ENCODE results near the gene FN3KRP. TPM values are rescaled to one million over a fixed set of nuclear protein-coding genes. Genes with fewer than 3 reads are reported as not detected.
A peak's percentile ranks its signal among the peaks of the same experiment; 100 is the strongest.

The FN3KRP gene
- total and polyA plus RNA-seq, 10 of the 15 experiments (the other 5 are each of a cell fraction or from before 2014, with no cell fraction given): 1.8 to 50.5 (median 26.5) TPM

- TF ChIP-seq EP300 (IDR thresholded peaks at IDR 0.05; ENCODE audit: borderline replicate concordance in 1 of 2, control insufficient read depth in 1 of 2, low read depth in 2 of 2, low read length in 2 of 2) (no peak), KDM1A (IDR thresholded peaks at IDR 0.05; ENCODE audit: borderline replicate concordance) (no peak), NBN (IDR thresholded peaks at IDR 0.05) (no peak), TCF3 (IDR thresholded peaks at IDR 0.05; ENCODE audit: borderline replicate concordance, insufficient read depth, low read depth, low read length) (no peak), CHD1 (IDR thresholded peaks at IDR 0.05; ENCODE audit: low read depth, low read length) (no peak), CEBPB (IDR thresholded peaks at IDR 0.05; ENCODE audit: borderline replicate concordance in 1 of 2, low read depth in 2 of 2, low read length in 2 of 2) (no peak), EZH2 (IDR thresholded peaks at IDR 0.05; ENCODE audit: borderline replicate concordance, control insufficient read depth, low read depth, low read length) (no peak), IRF5 (IDR thresholded peaks at IDR 0.05; ENCODE audit: borderline replicate concordance) (no peak), NFXL1 (IDR thresholded peaks at IDR 0.05; ENCODE audit: borderline replicate concordance) (no peak; the same call in 1 of the 2 replicates), JUNB (IDR thresholded peaks at IDR 0.05) (no peak), ZBTB11 (CRISPR knock-in tag; IDR thresholded peaks at IDR 0.05) (no peak), NR2F1 (conservative IDR thresholded peaks at IDR 0.05) (peak; percentile 96), USF2 (IDR thresholded peaks at IDR 0.05; ENCODE audit: borderline replicate concordance, low read depth, low read length) (no peak), SMAD1 (IDR thresholded peaks at IDR 0.05; ENCODE audit: low read depth, partially characterized antibody) (no peak), ZBTB4 (CRISPR knock-in tag; IDR thresholded peaks at IDR 0.05) (no peak), TAF1 (IDR thresholded peaks at IDR 0.05; ENCODE audit: borderline replicate concordance, low read depth, low read length) (no peak), RELA (IDR thresholded peaks at IDR 0.05; ENCODE audit: borderline replicate concordance, partially characterized antibody) (peak; percentile 43), JUND (IDR thresholded peaks at IDR 0.05; ENCODE audit: low read depth, low read length) (no peak), POLR2AphosphoS2 (IDR thresholded peaks at IDR 0.05; ENCODE audit: low read depth, low read length) (no peak), MAX (IDR thresholded peaks at IDR 0.05; ENCODE audit: low read depth, low read length) (peak; percentile 88)
Observed at GRCh38 chr17:82751571-82752370, 35.3 kb downstream of the FN3KRP start, which contains the start of gene TBCD (continued).

Measured in GM12878 (cell line).